GM19467 (cell line): Measurements from ENCODE around the gene ZCCHC7.
"Not testable (repeated sequence)": the region's sequence is repeated elsewhere in the genome, so short reads cannot be mapped to it uniquely, and the experiment has no call there.

ENCODE experiments used
- ATAC-seq: cut with Tn5 transposase; IDR thresholded peaks from one replicate; pipeline ENCODE4 v1.9.1; 2021; ENCODE audit warnings: mild to moderate bottlenecking, moderate library complexity; ENCODE audit not compliant: unreplicated experiment

ZCCHC7 gene

GRCh38 chr9:37167456-37168047 is 47.2 kb downstream of the ZCCHC7 start:
- ATAC-seq, result no peak

- no peak for ATAC-seq
Measured at GRCh38 chr9:37172557-37172956, 52.2 kb downstream of the ZCCHC7 start.

GRCh38 chr9:37174247-37174646 is 53.9 kb downstream of the ZCCHC7 start:
- no peak for ATAC-seq

GRCh38 chr9:37178742-37179141 is 58.4 kb downstream of the ZCCHC7 start:
- ATAC-seq, result no peak

- no peak for ATAC-seq
Measured at GRCh38 chr9:37179576-37179975, 59.2 kb downstream of the ZCCHC7 start.

- no peak for ATAC-seq
Measured at GRCh38 chr9:37180138-37180537, 59.8 kb downstream of the ZCCHC7 start.

GRCh38 chr9:37182718-37183117 is 62.3 kb downstream of the ZCCHC7 start:
- no peak for ATAC-seq

- ATAC-seq, result no peak
Measured at GRCh38 chr9:37184905-37185867, 64.8 kb downstream of the ZCCHC7 start.

- peak; percentile 41 for ATAC-seq
Measured at GRCh38 chr9:37187292-37187691, 66.9 kb downstream of the ZCCHC7 start.

GRCh38 chr9:37187713-37188439 is 67.5 kb downstream of the ZCCHC7 start:
- peak; percentile 56 for ATAC-seq

GRCh38 chr9:37190739-37191138 is 70.4 kb downstream of the ZCCHC7 start:
- ATAC-seq, result not testable (repeated sequence)

GRCh38 chr9:37191403-37192089 is 71.2 kb downstream of the ZCCHC7 start:
- no peak for ATAC-seq

- ATAC-seq, result no peak
Measured at GRCh38 chr9:37192803-37193202, 72.4 kb downstream of the ZCCHC7 start.

- ATAC-seq, result no peak
Measured at GRCh38 chr9:37197158-37198038, 77.0 kb downstream of the ZCCHC7 start.

GRCh38 chr9:37198039-37198729 is 77.8 kb downstream of the ZCCHC7 start:
- ATAC-seq, result no peak

GRCh38 chr9:37198831-37199230 is 78.5 kb downstream of the ZCCHC7 start:
- no peak for ATAC-seq

- no peak for ATAC-seq
Measured at GRCh38 chr9:37200433-37201005, 80.1 kb downstream of the ZCCHC7 start.

- ATAC-seq, result no peak
Measured at GRCh38 chr9:37201581-37201980, 81.2 kb downstream of the ZCCHC7 start.

- no peak for ATAC-seq
Measured at GRCh38 chr9:37202091-37202490, 81.7 kb downstream of the ZCCHC7 start.
